GM12865 (cell line): ENCODE results near the gene SPTBN5.

Source experiments
- DNase-seq: peaks from one replicate; pipeline ENCODE4 v3.0.0; 2010; ENCODE audit warnings: low read depth
- H3K4me3 ChIP-seq: 2 replicates; pipeline ENCODE4 v1.5.1; 2011; ENCODE audit warnings: mild to moderate bottlenecking, low read depth, low read length, control low read depth
- CTCF ChIP-seq: IDR thresholded peaks from 2 replicates; pipeline ENCODE4 v1.5.1; 2011; ENCODE audit warnings: low read length, control low read depth, low read depth, inconsistent platforms; ENCODE audit not compliant: insufficient read depth; ENCODE audit errors: missing control alignments

Gene SPTBN5

GRCh38 chr15:41887161-41887560, 6.7 kb downstream of the SPTBN5 start:
- H3K4me3 ChIP-seq = no peak overlapping the region
- no peak for DNase-seq
- TF ChIP-seq CTCF = no peak

GRCh38 chr15:41886741-41887140, 7.1 kb downstream of the SPTBN5 start:
- TF ChIP-seq CTCF = no peak
- no peak for DNase-seq
- no peak overlapping the region for H3K4me3 ChIP-seq

GRCh38 chr15:41885841-41886240, 8.0 kb downstream of the SPTBN5 start:
- no peak overlapping the region for H3K4me3 ChIP-seq
- no peak for DNase-seq
- no peak for TF ChIP-seq CTCF

- no peak for DNase-seq
- no peak for TF ChIP-seq CTCF
- H3K4me3 ChIP-seq = no peak overlapping the region
Observed at GRCh38 chr15:41885321-41885720, 8.5 kb downstream of the SPTBN5 start.

- H3K4me3 ChIP-seq = no peak overlapping the region
- TF ChIP-seq CTCF = no peak
- DNase-seq = no peak
Observed at GRCh38 chr15:41884458-41884857, 9.4 kb downstream of the SPTBN5 start.

GRCh38 chr15:41883484-41883825, 10.4 kb downstream of the SPTBN5 start:
- no peak for DNase-seq
- H3K4me3 ChIP-seq = no peak overlapping the region
- no peak for TF ChIP-seq CTCF

- no peak for TF ChIP-seq CTCF
- no peak for DNase-seq
- no peak overlapping the region for H3K4me3 ChIP-seq
Observed at GRCh38 chr15:41882689-41883483, 11.0 kb downstream of the SPTBN5 start.
